Measurements from ENCODE around the gene CYP19A1. TPM values are rescaled to one million over a fixed set of nuclear protein-coding genes. Genes with fewer than 3 reads are reported as not detected.
A peak's percentile ranks its signal among the peaks of the same experiment; 100 is the strongest.
"Not testable (repeated sequence)": the region's sequence is repeated elsewhere in the genome, so short reads cannot be mapped to it uniquely, and the experiment has no call there.

CYP19A1 gene
- total RNA-seq, 6 experiments from 2014 or later = 0.57 TPM; not detected in 5

- H3K36me3 Mint-ChIP-seq (ENCODE audit: low read depth) = no peaks in the 10 kb centered on the region
- H3K4me3 Mint-ChIP-seq = no peak overlapping the region
- H3K27ac Mint-ChIP-seq = no peak overlapping the region
- no peak for DNase-seq
- H3K27me3 Mint-ChIP-seq (ENCODE audit: insufficient read depth) = peaks cover 13% of the 10 kb centered on the region
- TF ChIP-seq CTCF (IDR thresholded peaks at IDR 0.05) = no peak
- H3K4me1 Mint-ChIP-seq (ENCODE audit: low read depth) = peaks cover 25% of the 10 kb centered on the region
- peaks cover 6% of the 10 kb centered on the region; the same call in 1 of the 2 replicates for H3K9me3 Mint-ChIP-seq
Measured at GRCh38 chr15:51262463-51262862, 75.9 kb downstream of the CYP19A1 start.

GRCh38 chr15:51261113-51261512 lies 77.3 kb downstream of the CYP19A1 start:
- Mint-ChIP-seq H3K27me3 (ENCODE audit: insufficient read depth) (peaks cover 13% of the 10 kb centered on the region), H3K4me1 (ENCODE audit: low read depth) (peaks cover 18% of the 10 kb centered on the region)
- not testable (repeated sequence) for H3K36me3 Mint-ChIP-seq (ENCODE audit: low read depth); H3K9me3 Mint-ChIP-seq; H3K4me3 Mint-ChIP-seq; H3K27ac Mint-ChIP-seq; DNase-seq

DNA sequence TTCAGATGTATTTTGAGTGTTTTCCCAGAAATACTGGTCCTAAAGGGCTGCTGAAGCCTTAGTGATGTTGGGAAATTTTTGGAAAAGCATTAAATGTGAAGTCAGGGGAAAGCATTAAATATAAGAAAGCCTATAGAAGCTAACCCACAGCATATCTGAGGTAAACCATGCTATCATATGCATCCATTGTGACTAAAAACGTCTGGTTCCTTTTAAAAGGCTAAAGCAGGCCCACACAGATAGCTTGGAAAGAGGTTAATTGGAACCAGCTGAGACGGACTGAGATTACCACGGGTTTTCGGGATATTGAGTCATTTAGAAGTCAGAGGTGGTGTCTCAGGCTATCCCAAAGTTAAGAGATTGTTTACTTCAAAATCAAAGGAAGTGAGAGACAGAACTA lies 78.2 kb downstream of the CYP19A1 start:
- no peak overlapping the region for H3K4me3 Mint-ChIP-seq
- no peak overlapping the region for H3K27ac Mint-ChIP-seq
- peak; percentile 36 for DNase-seq
- H3K27me3 Mint-ChIP-seq (ENCODE audit: insufficient read depth) = peaks cover 10% of the 10 kb centered on the region
- H3K36me3 Mint-ChIP-seq (ENCODE audit: low read depth) = no peaks in the 10 kb centered on the region
- peaks cover 18% of the 10 kb centered on the region for H3K4me1 Mint-ChIP-seq (ENCODE audit: low read depth)
- H3K9me3 Mint-ChIP-seq = peaks cover 6% of the 10 kb centered on the region; the same call in 1 of the 2 replicates
- TF ChIP-seq CTCF (IDR thresholded peaks at IDR 0.05) = no peak

DNA sequence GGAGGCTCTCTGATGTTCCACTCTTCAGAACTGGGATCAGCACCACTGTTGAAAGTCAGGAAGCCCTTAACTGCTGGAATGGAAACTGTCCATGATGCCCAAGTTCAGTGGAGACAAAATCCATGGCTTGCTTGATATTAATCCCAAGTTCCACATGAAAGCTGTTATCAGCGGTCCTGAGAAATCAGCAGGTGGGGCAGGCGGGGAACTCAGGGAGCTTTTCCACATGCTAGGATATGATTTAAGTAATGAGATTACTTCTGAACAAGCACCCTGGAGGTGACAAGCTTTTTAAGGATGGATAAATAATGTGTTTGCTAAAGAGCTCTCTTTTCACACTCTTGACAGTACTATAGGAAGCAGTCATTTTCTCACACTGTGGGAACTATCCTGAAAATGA lies 82.9 kb downstream of the CYP19A1 start:
- H3K4me3 Mint-ChIP-seq = no peak overlapping the region
- peaks cover 13% of the 10 kb centered on the region for H3K4me1 Mint-ChIP-seq (ENCODE audit: low read depth)
- H3K27ac Mint-ChIP-seq = no peak overlapping the region
- H3K9me3 Mint-ChIP-seq = no peaks in the 10 kb centered on the region
- TF ChIP-seq CTCF (IDR thresholded peaks at IDR 0.05) = no peak
- no peak for DNase-seq
- peaks cover 30% of the 10 kb centered on the region for H3K27me3 Mint-ChIP-seq (ENCODE audit: insufficient read depth)
- no peaks in the 10 kb centered on the region for H3K36me3 Mint-ChIP-seq (ENCODE audit: low read depth)

DNA sequence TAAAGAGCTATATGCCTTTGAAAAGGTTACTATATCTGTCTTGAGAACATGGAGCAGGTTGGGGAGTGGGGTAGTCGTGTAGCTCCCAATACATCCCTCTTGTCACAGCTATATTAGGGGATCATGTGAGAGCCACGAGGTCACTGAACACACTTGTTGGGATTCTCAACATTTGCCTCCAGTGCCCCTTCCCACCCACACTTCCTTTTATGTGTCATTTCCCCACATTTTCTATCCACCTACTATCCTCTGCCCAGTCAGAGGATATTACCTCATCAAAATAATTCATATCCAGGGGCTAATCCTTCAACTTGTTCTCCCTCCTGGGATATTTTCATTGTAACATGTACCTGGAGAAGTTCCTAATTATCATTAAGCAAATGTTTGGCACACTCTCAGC lies 85.0 kb downstream of the CYP19A1 start:
- Mint-ChIP-seq H3K36me3 (ENCODE audit: low read depth) (no peaks in the 10 kb centered on the region), H3K27ac (no peak overlapping the region), H3K27me3 (ENCODE audit: insufficient read depth) (peaks cover 41% of the 10 kb centered on the region), H3K9me3 (no peaks in the 10 kb centered on the region), H3K4me3 (no peak overlapping the region), H3K4me1 (ENCODE audit: low read depth) (no peaks in the 10 kb centered on the region)
- TF ChIP-seq CTCF (IDR thresholded peaks at IDR 0.05) = no peak
- no peak for DNase-seq

DNA sequence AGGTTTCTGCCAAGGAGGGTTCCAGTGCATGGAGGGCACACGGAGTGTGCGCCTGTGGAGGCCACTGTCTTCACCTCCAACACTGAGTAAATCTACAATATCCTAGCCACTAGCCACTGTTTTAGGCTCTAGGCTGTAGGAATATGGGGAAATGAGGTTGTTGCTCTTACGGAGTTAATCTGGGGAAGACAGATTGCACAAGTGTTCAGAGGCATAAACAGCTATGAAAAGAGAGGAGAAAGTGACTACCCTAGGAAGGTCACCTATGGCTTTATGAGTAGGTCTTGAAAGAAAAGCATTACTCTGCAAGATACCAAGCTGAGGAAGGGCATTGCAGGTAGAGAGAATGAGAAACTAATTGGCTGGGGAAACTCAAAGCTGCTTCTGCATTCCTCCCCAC lies 85.7 kb downstream of the CYP19A1 start:
- Mint-ChIP-seq H3K4me1 (ENCODE audit: low read depth) (no peaks in the 10 kb centered on the region), H3K4me3 (no peak overlapping the region), H3K9me3 (no peaks in the 10 kb centered on the region), H3K36me3 (ENCODE audit: low read depth) (no peaks in the 10 kb centered on the region), H3K27me3 (ENCODE audit: insufficient read depth) (peaks cover 38% of the 10 kb centered on the region), H3K27ac (no peak overlapping the region)
- no peak for TF ChIP-seq CTCF (IDR thresholded peaks at IDR 0.05)
- no peak for DNase-seq
